IPS-11a (cell line): Measurements from ENCODE around the gene ITGA1.

Experiments used
- H3K4me3 ChIP-seq: one replicate; pipeline ENCODE4 v1.5.1; 2013; ENCODE audit warnings: low read depth, low read length, control low read depth

Gene ITGA1

DNA sequence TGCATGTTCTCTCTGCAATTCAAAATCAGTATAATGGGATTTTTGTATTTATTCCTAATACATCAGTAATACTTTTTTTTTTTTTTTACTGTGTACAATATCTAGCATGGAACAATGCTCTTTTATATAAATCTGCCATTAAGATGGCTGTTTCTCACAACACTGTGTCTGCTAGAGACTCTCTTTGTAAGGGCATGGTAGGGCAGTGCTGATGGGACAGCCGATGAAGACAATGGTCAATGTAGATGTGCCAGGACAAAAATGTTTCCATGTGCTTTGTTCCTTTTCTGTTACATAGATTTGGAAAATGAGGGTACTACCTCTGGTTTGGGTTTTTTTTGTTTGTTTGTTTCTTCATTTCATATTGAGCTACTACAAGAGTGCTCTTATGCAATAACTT lies 106.1 kb downstream of the ITGA1 start:
- H3K4me3 ChIP-seq, result no peak overlapping the region

GRCh38 chr5:52894451-52894850 lies 106.7 kb downstream of the ITGA1 start:
- H3K4me3 ChIP-seq, result no peak overlapping the region

GRCh38 chr5:52895075-52895474 lies 107.4 kb downstream of the ITGA1 start:
- no peak overlapping the region for H3K4me3 ChIP-seq

- no peak overlapping the region for H3K4me3 ChIP-seq
Measured at GRCh38 chr5:52895572-52896413, 108.1 kb downstream of the ITGA1 start.

- H3K4me3 ChIP-seq, result no peak overlapping the region
Measured at GRCh38 chr5:52896534-52897237, 109.0 kb downstream of the ITGA1 start.

GRCh38 chr5:52897238-52897614 lies 109.5 kb downstream of the ITGA1 start:
- H3K4me3 ChIP-seq, result no peak overlapping the region

- no peak overlapping the region for H3K4me3 ChIP-seq
Measured at GRCh38 chr5:52898961-52899680, 111.4 kb downstream of the ITGA1 start.

DNA sequence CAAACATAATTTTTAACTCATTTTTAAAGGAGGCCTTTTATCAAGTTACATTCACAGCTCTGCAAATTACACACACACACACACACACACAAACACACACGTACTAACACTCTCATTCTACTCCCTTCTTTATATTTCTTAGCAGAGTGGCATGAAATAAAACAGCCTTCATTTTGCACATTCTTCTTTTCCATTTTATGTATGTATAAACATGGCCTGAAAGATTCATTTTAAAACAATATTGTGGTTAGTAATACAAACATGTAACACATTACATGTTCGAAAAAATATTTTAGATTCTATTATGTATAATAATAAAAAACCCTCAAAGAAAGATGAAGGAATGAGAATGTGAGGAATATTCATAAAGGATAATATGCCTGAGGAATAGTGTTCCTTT lies 115.4 kb downstream of the ITGA1 start:
- no peak overlapping the region for H3K4me3 ChIP-seq

- H3K4me3 ChIP-seq, result no peak overlapping the region
Measured at GRCh38 chr5:52906343-52906742, 118.6 kb downstream of the ITGA1 start.

GRCh38 chr5:52906845-52907244 lies 119.1 kb downstream of the ITGA1 start:
- no peak overlapping the region for H3K4me3 ChIP-seq

GRCh38 chr5:52909192-52909591 lies 121.5 kb downstream of the ITGA1 start:
- H3K4me3 ChIP-seq, result no peak overlapping the region

GRCh38 chr5:52910071-52910470 lies 122.4 kb downstream of the ITGA1 start:
- H3K4me3 ChIP-seq, result no peak overlapping the region

DNA sequence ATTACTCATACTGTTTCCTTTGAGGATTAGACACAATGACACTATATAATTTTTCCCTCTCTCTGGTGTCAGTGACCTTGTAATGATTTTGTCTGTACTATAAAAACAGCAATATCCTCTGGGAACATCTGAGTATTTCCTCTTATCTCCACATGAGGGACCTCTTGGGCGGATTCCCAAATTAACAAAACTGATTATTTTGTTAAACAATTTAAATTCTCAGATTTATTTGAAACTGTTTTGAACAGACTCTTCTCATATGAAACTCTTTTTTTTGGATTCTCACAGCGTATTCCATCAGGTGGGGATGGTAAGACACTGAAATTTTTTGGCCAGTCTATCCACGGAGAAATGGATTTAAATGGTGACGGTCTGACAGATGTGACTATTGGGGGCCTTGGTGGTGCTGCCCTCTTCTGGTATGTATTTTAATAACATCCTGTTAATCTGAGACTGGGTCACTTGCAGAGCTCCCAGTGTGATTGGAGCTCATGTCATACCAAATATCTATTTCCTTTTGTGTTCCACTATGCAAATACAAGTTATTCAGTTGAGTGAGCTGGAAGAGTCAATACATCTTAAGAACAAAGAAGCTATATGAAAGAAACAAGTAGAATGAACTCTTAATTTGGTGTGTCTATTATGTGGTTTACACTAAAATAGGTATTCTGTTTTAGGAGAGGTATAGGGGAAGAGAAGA lies 127.6 kb downstream of the ITGA1 start:
- H3K4me3 ChIP-seq, result no peak overlapping the region

DNA sequence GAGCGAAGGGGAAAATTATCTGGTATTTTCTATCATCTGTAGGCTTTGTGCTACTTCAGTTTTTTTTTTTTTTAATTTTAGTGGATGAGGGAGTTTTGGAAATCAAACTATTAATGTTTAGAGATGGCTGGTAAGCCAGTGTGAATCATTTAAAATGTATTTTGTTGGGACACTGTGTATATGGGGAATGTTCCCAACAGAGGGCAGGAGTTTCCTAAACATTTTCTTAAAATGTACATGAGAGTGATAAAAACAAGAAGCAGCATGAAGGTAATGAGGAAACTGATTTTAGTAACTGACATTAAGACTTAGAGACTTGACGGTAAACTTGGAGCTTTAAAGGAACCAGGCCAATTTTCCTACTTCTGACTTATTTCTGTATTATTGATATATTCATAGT lies 133.2 kb downstream of the ITGA1 start:
- H3K4me3 ChIP-seq, result no peak overlapping the region

GRCh38 chr5:52922384-52922783 lies 134.7 kb downstream of the ITGA1 start:
- H3K4me3 ChIP-seq, result no peak overlapping the region

- no peak overlapping the region for H3K4me3 ChIP-seq
Measured at GRCh38 chr5:52924456-52924855, 136.7 kb downstream of the ITGA1 start.

- H3K4me3 ChIP-seq, result no peak overlapping the region
Measured at GRCh38 chr5:52925001-52925400, 137.3 kb downstream of the ITGA1 start.

GRCh38 chr5:52928689-52929088 lies 141.0 kb downstream of the ITGA1 start:
- H3K4me3 ChIP-seq, result no peak overlapping the region

- H3K4me3 ChIP-seq, result no peak overlapping the region
Measured at GRCh38 chr5:52938226-52938625, 150.5 kb downstream of the ITGA1 start.

DNA sequence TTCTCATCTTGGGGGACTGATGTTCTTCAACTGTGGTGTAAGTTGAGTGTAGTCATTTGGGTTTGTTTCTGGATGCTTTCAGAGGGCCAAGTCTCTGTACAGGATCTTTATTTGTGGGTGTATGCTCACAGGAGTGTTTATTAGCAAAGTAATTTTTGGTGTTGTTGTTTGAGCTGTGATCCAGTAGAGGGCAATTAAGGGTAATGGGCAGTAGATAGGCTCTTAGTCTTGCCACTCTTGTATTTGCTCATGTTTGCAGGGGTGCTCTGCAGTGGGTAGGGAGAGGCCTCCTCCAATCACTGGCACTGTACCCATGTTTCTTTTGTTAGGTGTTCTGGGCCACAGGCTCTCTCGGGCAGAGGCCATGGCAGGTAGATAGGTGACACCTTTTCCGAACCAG lies 155.6 kb downstream of the ITGA1 start:
- no peak overlapping the region for H3K4me3 ChIP-seq

DNA sequence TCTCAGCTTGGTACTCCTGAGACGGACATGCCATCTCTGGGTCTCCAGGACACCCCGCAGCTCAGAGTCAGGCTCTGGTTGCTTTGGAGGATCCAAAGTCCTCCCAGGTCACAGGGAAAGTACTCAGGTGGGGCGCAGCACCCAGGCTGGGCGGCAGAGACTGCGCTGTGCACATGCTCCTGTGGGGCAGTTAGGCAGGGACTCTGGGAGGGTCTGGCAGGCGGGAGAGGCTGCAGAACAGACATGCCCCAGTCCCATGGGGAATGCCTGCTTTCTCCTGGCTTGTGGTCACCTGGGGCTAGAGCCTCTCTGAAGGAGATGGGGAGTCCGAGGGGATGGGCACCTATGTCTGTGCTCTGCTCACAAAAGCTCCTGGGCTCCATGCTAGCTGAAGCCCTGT lies 156.1 kb downstream of the ITGA1 start:
- H3K4me3 ChIP-seq, result no peak overlapping the region
